ENCODE data around the gene NOSTRIN.

NOSTRIN gene

GRCh38 chr2:168907940-168908662 is 105.7 kb downstream of the NOSTRIN start:
- TF ChIP-seq CTCF (IDR thresholded peaks at IDR 0.05; ENCODE audit: insufficient read depth, low read length, poor library complexity, severe bottlenecking) (no peak), EZH2phosphoT487 (conservative IDR thresholded peaks at IDR 0.05; ENCODE audit: low read length) (no peak)
- Histone ChIP-seq H3K9me2 (replicated peaks; ENCODE audit: insufficient read depth, low read length) (no peaks in the 10 kb centered on the region), H3K27ac (ENCODE audit: low read depth, low read length) (no peak overlapping the region), H3K79me2 (ENCODE audit: insufficient read depth, low read length) (no peaks in the 10 kb centered on the region), H3K4me2 (ENCODE audit: low read depth, low read length, poor library complexity, severe bottlenecking) (no peak overlapping the region), H4K20me1 (ENCODE audit: low read depth, low read length) (no peaks in the 10 kb centered on the region), H3K4me3 (ENCODE audit: insufficient read depth, low read length, poor library complexity, severe bottlenecking) (no peak overlapping the region), H3K9me3 (ENCODE audit: insufficient read depth, low read length) (no peaks in the 10 kb centered on the region), H2AFZ (ENCODE audit: low read depth, low read length, severe bottlenecking) (no peak overlapping the region), H3K9ac (ENCODE audit: low read length) (no peak overlapping the region), H3K36me3 (ENCODE audit: low read length) (no peaks in the 10 kb centered on the region), H3F3A (ENCODE audit: insufficient read depth) (no peaks in the 10 kb centered on the region), H3K27me3 (ENCODE audit: low read length) (no peaks in the 10 kb centered on the region)

GRCh38 chr2:168910330-168910729 is 107.9 kb downstream of the NOSTRIN start:
- Histone ChIP-seq H3K4me2 (ENCODE audit: low read depth, low read length, poor library complexity, severe bottlenecking) (no peak overlapping the region), H3K36me3 (ENCODE audit: low read length) (no peaks in the 10 kb centered on the region), H3K9me3 (ENCODE audit: insufficient read depth, low read length) (no peaks in the 10 kb centered on the region), H2AFZ (ENCODE audit: low read depth, low read length, severe bottlenecking) (no peak overlapping the region), H3K27ac (ENCODE audit: low read depth, low read length) (no peak overlapping the region), H3K27me3 (ENCODE audit: low read length) (no peaks in the 10 kb centered on the region), H3F3A (ENCODE audit: insufficient read depth) (no peaks in the 10 kb centered on the region), H4K20me1 (ENCODE audit: low read depth, low read length) (no peaks in the 10 kb centered on the region), H3K79me2 (ENCODE audit: insufficient read depth, low read length) (no peaks in the 10 kb centered on the region), H3K9me2 (replicated peaks; ENCODE audit: insufficient read depth, low read length) (no peaks in the 10 kb centered on the region), H3K9ac (ENCODE audit: low read length) (no peak overlapping the region), H3K4me3 (ENCODE audit: insufficient read depth, low read length, poor library complexity, severe bottlenecking) (no peak overlapping the region)
- TF ChIP-seq EZH2phosphoT487 (conservative IDR thresholded peaks at IDR 0.05; ENCODE audit: low read length): no peak
- TF ChIP-seq CTCF (IDR thresholded peaks at IDR 0.05; ENCODE audit: insufficient read depth, low read length, poor library complexity, severe bottlenecking): no peak

GRCh38 chr2:168912466-168912865 is 110.0 kb downstream of the NOSTRIN start:
- H3K4me2 ChIP-seq (ENCODE audit: low read depth, low read length, poor library complexity, severe bottlenecking): no peak overlapping the region
- no peaks in the 10 kb centered on the region for H3K27me3 ChIP-seq (ENCODE audit: low read length)
- H3K27ac ChIP-seq (ENCODE audit: low read depth, low read length): no peak overlapping the region
- no peaks in the 10 kb centered on the region for H3F3A ChIP-seq (ENCODE audit: insufficient read depth)
- TF ChIP-seq EZH2phosphoT487 (conservative IDR thresholded peaks at IDR 0.05; ENCODE audit: low read length) (no peak), CTCF (IDR thresholded peaks at IDR 0.05; ENCODE audit: insufficient read depth, low read length, poor library complexity, severe bottlenecking) (no peak)
- H3K4me3 ChIP-seq (ENCODE audit: insufficient read depth, low read length, poor library complexity, severe bottlenecking): no peak overlapping the region
- H3K9me2 ChIP-seq (replicated peaks; ENCODE audit: insufficient read depth, low read length): no peaks in the 10 kb centered on the region
- H3K9ac ChIP-seq (ENCODE audit: low read length): no peak overlapping the region
- no peaks in the 10 kb centered on the region for H3K9me3 ChIP-seq (ENCODE audit: insufficient read depth, low read length)
- no peak overlapping the region for H2AFZ ChIP-seq (ENCODE audit: low read depth, low read length, severe bottlenecking)
- H3K36me3 ChIP-seq (ENCODE audit: low read length): no peaks in the 10 kb centered on the region
- H3K79me2 ChIP-seq (ENCODE audit: insufficient read depth, low read length): no peaks in the 10 kb centered on the region
- no peaks in the 10 kb centered on the region for H4K20me1 ChIP-seq (ENCODE audit: low read depth, low read length)

Measured in SU-DHL-6 (cell line).